ENCODE results near the gene ADGB.

The ADGB gene

GRCh38 chr6:146628350-146628749, 29.6 kb downstream of the ADGB start:
- DNase-seq (ENCODE audit: low read depth in 2 of 2, low spot score in 1 of 2): no peak

- no peak for DNase-seq (ENCODE audit: low read depth in 2 of 2, low spot score in 1 of 2)
Measured at GRCh38 chr6:146634022-146634421, 35.2 kb downstream of the ADGB start.

DNA sequence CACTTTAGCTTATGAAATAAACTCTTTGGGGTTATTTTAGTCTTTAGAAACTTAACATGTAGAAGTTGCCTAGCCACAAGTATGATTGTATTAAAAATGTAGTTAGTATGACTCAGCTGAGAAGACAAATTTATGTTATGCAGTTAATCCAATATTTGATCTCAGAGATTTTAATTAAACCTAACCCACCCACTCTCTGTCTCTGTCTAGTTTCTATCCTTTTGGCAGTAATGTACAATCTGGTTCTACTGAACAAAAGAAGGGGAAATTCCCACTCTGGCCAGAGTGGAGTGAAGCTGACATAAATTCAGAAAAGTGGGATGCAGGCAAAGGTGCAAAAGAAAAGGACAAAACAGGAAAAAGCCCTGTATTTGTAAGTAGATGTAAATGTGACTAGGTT, 36.4 kb downstream of the ADGB start:
- DNase-seq (ENCODE audit: low read depth in 2 of 2, low spot score in 1 of 2): no peak

GRCh38 chr6:146636481-146636880, 37.7 kb downstream of the ADGB start:
- no peak for DNase-seq (ENCODE audit: low read depth in 2 of 2, low spot score in 1 of 2)

GRCh38 chr6:146642921-146643320, 44.1 kb downstream of the ADGB start:
- DNase-seq (ENCODE audit: low read depth in 2 of 2, low spot score in 1 of 2): no peak

DNA sequence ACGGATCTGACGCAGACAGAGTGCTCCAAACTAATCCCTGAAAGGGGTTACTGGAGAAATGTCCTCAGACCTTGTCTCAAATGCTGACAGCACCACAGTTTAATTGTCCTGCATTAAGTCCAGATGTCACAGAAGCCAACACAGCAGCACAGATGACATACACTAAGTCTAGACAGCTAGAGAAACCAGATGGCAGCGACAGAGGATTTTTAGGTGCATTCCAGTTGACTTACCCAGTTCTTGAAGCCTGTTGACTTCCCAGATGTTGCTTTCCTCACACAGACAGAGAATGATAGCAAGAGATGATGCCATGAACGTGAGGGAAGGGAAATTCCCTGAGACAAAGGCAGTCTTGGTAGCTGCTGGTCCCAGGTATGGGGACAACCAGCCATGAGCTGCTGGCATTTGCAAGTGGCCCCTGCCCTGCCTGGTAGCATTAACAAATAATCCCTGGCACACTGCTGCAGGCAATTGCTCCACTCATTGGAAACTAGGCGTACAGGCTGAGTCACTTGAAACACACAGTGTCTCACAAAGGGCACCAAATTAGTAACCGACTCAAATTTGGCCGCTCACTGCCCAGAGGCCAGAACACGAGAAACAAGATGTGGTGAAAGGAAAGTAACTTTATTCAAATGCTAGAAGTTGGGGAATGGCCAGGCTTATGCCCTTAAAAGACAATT, 52.2 kb downstream of the ADGB start:
- no peak for DNase-seq (ENCODE audit: low read depth in 2 of 2, low spot score in 1 of 2)

DNA sequence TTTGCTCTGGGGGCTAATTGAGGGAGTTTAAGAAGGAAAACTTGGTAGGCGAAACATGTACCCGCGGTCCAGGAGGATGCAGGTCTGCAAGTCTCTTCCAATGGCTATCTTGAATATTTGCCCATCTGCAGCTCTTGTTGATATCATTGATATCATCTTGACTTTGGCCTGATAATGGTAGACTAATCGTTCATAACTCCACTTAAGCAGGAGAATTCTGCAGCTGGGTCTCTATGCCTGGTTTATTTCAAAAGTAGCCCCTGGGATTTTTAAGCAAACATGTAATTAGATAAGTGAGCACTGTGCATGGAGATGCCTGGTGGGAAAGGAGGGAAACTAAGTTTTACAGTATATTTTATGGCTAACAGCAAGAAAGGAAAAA, 52.7 kb downstream of the ADGB start:
- DNase-seq (ENCODE audit: low read depth in 2 of 2, low spot score in 1 of 2): no peak

- DNase-seq (ENCODE audit: low read depth in 2 of 2, low spot score in 1 of 2): no peak
Measured at GRCh38 chr6:146657432-146657831, 58.7 kb downstream of the ADGB start.

GRCh38 chr6:146664871-146665360, 66.1 kb downstream of the ADGB start:
- DNase-seq (ENCODE audit: low read depth in 2 of 2, low spot score in 1 of 2): no peak

- no peak for DNase-seq (ENCODE audit: low read depth in 2 of 2, low spot score in 1 of 2)
Measured at GRCh38 chr6:146666909-146667308, 68.1 kb downstream of the ADGB start.

DNA sequence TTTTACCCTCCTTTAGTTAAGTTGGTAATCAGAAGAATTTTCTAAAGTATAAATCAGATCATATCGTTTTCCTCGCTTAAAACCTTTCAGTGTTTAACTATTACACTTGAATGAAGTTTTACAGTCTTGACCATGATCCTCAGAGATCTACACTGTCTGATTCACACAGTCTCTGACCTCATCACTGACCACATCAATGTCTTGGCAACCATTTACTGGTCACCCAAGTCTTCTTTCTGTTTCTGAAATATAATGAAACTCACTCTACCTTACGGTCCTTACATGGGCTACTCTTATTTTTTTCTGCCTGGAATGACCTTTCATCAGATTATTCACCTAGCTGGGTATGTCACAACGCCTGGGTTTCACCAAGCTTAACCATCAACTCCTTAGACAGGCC, 71.4 kb downstream of the ADGB start:
- no peak for DNase-seq (ENCODE audit: low read depth in 2 of 2, low spot score in 1 of 2)

DNA sequence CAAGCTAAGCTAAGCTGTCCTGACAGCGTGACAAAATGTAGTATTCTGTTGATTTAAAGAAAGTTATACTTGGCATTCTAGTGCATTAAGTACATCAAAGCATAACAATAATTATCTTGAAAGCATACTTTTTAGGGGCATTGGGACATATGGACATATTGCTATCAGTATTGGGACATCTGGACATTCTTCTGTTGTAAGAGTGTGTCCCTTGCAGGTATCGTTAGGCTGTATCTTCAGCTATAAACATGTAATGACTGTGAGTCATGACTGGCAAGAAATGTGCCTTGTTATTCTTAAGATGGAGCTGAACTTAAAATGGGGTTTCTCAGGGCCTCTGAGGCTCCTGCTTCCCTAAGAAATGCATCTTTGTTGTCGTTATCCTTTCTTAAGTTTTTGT, 74.3 kb downstream of the ADGB start:
- DNase-seq (ENCODE audit: low read depth in 2 of 2, low spot score in 1 of 2): no peak

DNA sequence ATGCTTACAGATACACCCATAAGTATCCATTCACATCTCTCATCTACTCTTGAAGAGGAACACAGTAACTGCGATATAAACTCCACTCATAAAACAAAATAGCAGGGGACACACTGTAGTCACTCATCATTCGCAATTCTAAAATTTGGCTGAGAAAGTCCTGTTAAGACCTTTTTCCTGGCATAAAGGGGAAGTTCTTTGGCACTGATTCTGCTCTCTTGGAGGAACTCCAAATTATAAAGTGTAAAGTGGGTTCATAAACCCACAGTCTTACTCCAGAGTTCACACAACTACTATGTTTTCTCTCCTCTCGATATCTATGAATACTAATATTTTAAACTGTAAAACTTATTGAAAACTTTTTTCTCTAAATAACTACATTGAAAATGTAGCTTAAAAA, 80.6 kb downstream of the ADGB start:
- DNase-seq (ENCODE audit: low read depth in 2 of 2, low spot score in 1 of 2): no peak

- DNase-seq (ENCODE audit: low read depth in 2 of 2, low spot score in 1 of 2): no peak
Measured at GRCh38 chr6:146682919-146683318, 84.1 kb downstream of the ADGB start.

- no peak for DNase-seq (ENCODE audit: low read depth in 2 of 2, low spot score in 1 of 2)
Measured at GRCh38 chr6:146689806-146690205, 91.0 kb downstream of the ADGB start.

DNA sequence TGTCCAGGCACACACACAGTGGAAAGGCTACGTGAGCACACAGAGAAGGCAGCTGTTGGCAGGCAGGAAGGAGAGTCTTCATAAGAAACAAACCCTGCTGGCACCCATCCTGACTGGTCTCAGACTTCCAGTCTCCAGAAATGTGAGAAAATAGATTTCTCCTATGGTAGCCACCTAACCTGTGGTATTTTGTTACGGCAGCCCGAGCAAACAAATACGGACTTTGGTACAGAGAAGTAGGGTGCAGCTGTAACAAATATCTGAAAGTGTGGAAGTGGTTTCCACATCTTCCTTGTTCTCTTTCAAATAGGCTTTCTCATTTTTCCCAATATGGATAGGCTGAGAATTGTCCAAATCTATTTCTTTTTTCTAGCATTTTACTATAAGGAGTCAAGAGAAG, 94.6 kb downstream of the ADGB start:
- no peak for DNase-seq (ENCODE audit: low read depth in 2 of 2, low spot score in 1 of 2)

DNA sequence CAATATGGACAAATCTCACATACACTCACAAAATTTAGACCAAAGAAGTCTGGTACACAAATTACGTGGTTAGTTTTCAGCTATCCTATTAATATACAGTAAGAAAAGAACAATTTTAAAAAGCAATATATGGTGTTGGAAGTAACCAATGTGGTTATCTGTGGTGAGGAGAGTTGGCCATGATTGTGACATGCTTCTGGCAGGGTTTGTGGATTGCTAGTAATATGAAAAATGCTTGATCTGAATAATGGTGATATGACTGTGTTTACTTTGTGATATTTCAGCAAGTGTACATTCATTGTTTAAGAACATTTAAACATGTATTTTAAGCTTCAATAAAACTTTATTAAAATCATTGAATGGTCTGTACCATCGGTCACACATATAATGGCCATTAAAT, 99.1 kb downstream of the ADGB start:
- DNase-seq (ENCODE audit: low read depth in 2 of 2, low spot score in 1 of 2): no peak

GRCh38 chr6:146700078-146700686, 101.4 kb downstream of the ADGB start:
- DNase-seq (ENCODE audit: low read depth in 2 of 2, low spot score in 1 of 2): no peak

DNA sequence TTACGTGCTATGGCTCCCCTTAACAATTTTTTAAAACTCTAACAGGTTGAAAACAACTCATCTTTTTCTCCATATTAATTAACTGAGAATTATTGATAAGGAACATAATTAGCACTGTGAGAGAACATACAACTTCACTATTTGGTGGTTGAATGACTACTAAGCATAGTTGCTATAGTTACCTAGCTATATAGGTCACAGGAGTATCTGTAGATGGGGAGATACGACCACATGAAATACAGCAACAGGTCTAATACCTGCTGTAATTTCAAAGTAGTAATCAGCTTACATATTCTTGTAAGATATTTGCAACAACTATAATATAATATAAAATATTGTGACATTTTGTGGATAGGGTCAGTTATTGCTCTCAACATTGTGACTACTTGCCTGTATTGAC, 102.9 kb downstream of the ADGB start:
- no peak for DNase-seq (ENCODE audit: low read depth in 2 of 2, low spot score in 1 of 2)

- DNase-seq (ENCODE audit: low read depth in 2 of 2, low spot score in 1 of 2): no peak
Measured at GRCh38 chr6:146709036-146709622, 110.4 kb downstream of the ADGB start.

DNA sequence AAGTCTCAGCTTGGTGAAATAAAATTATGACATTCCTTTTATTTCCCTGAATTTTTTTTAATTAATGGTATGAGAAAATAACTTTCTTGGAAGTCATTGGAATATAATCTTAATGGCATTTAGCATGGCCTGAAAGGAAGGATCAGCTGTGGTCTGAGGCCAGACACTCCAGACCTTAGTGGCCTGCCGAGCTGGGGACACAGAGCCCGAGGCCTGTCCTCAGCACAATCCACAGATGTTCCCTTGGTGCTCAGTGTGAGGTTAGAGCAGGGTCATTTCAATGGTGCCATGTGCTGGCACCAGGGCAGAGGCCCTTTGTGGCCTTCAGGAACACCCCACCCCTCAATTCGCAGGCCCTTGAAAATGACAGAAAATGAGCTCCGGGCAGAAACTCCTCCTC, 120.6 kb downstream of the ADGB start:
- no peak for DNase-seq (ENCODE audit: low read depth in 2 of 2, low spot score in 1 of 2)

GRCh38 chr6:146739696-146740095, 140.9 kb downstream of the ADGB start:
- DNase-seq (ENCODE audit: low read depth in 2 of 2, low spot score in 1 of 2): no peak

DNA sequence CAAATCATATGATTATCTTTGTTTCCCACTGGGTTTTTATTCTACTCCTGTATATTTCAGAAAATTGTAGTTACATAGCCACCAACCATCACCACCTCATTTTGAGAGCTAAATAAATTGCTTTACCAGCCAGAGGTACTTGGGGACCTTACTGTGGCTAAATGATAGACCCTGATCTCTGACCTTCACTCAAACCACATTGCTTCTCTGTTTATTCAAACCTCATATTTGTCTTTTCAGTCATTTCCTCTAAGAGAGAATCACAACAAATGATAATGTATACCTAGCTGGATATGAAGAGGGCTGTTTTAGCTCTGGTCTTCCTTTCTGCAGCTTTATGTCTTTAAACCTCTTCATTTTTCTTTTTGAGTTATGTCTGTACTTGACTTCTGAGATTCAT, 142.8 kb downstream of the ADGB start:
- no peak for DNase-seq (ENCODE audit: low read depth in 2 of 2, low spot score in 1 of 2)

All from stimulated activated CD8-positive, alpha-beta memory T cell treated with anti-CD3 and anti-CD28 coated beads, Interleukin-4, amount 100 ng/mL, for 1 hour (primary cell).